ENCODE data around the gene DDAH1.

GRCh38 chr1:85333186-85333585 lies 131.8 kb downstream of the DDAH1 start:
- TF ChIP-seq CTCF (conservative IDR thresholded peaks at IDR 0.05; ENCODE audit: low read length) (no peak), EZH2phosphoT487 (IDR thresholded peaks at IDR 0.05; ENCODE audit: borderline replicate concordance) (no peak)
